Measurements from ENCODE around the gene ZNF385D.

ZNF385D gene

DNA sequence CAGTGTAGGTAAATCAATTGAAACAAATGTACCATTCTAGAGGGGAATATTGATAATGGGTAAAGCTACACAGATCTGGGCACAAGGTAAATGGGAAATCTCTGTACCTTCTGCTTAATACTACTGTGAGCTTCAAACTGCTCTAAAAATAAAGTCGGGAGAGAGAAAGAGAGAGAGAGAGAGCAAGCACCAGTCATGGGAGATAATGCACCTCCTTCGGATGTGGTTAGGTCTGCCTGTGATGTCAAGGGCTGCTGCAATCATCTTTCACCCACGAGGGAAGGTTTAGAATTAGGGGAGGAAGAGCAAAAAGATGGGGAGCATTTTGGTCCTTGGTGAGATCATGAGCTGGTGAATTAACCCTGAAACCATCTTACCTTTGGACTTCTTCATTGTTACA is 219.1 kb downstream of the ZNF385D start:
- POLR2A ChIA-PET, result no interaction called here
- CTCF ChIA-PET, result no interaction called here
- WGBS (ENCODE audit: insufficient coverage), result 100% methylated on average over 2 of the region's 3 CpGs
- peaks cover 0 to 1% (median 0%) of the 10 kb centered on the region in 5 experiments for H3K9me3 ChIP-seq (ENCODE audit: control extremely low read depth in 1 of 5, control insufficient read depth in 4 of 5, insufficient read depth in 2 of 5, low read depth in 1 of 5, low read length in 4 of 5)
- DNase-seq, result no peak
- H3K36me3 ChIP-seq (ENCODE audit: control insufficient read depth in 4 of 4, insufficient read depth in 4 of 4, low read length in 3 of 4), result no peaks in the 10 kb centered on the region
- no peak overlapping the region for H3K27ac ChIP-seq (ENCODE audit: insufficient read depth in 1 of 2, low read depth in 1 of 2, low read length in 2 of 2, poor library complexity in 1 of 2, severe bottlenecking in 2 of 2)
- no peaks in the 10 kb centered on the region for H3K27me3 ChIP-seq (replicated peaks in 2 of 5; ENCODE audit: control insufficient read depth in 4 of 5, insufficient read depth in 5 of 5, low read length in 4 of 5)
- no peak overlapping the region for H3K4me3 ChIP-seq (ENCODE audit: control insufficient read depth in 1 of 7, extremely low read depth in 1 of 7, insufficient read depth in 4 of 7, low read depth in 2 of 7, low read length in 6 of 7)
- no peaks in the 10 kb centered on the region for H3K4me1 ChIP-seq (ENCODE audit: control extremely low read depth in 1 of 4, control insufficient read depth in 4 of 4, insufficient read depth in 4 of 4, low read length in 3 of 4)

DNA sequence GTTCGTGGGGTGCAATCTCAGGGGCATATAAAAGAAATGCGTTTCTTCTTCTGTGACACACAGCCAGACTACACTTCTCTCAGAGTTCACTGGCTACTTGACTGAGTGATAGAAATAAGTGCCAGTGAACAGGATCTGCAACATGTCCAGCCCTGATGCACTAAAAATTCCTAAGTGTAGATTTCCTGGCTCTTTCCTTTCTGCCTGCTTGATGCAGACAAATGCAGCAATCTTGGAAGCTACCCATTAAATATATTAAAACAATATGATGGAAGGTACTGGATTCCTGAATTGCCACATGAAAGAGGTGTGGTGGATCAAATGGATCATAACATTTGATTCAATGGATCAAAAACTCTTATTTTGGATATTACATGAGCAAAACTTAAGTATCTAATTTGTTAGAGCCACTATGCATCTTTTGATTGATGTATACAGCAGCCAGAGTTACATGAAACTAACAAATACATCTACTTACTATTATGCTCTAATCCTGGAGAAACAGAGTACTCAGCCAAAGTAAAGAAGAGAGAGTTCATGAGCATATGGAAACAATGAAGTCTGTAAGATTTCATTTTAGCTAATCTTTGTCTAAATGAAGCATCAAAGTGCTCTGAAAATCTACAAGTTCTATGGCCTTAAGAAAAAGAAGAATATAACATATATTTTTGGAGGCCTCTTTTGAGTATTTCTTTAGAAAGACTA is 222.6 kb downstream of the ZNF385D start:
- Histone ChIP-seq H3K27ac (ENCODE audit: insufficient read depth in 1 of 2, low read depth in 1 of 2, low read length in 2 of 2, poor library complexity in 1 of 2, severe bottlenecking in 2 of 2) (no peak overlapping the region), H3K4me3 (ENCODE audit: control insufficient read depth in 1 of 7, extremely low read depth in 1 of 7, insufficient read depth in 4 of 7, low read depth in 2 of 7, low read length in 6 of 7) (no peak overlapping the region), H3K4me1 (ENCODE audit: control extremely low read depth in 1 of 4, control insufficient read depth in 4 of 4, insufficient read depth in 4 of 4, low read length in 3 of 4) (no peaks in the 10 kb centered on the region), H3K27me3 (replicated peaks in 2 of 5; ENCODE audit: control insufficient read depth in 4 of 5, insufficient read depth in 5 of 5, low read length in 4 of 5) (no peaks in the 10 kb centered on the region), H3K36me3 (ENCODE audit: control insufficient read depth in 4 of 4, insufficient read depth in 4 of 4, low read length in 3 of 4) (no peaks in the 10 kb centered on the region), H3K9me3 (ENCODE audit: control extremely low read depth in 1 of 5, control insufficient read depth in 4 of 5, insufficient read depth in 2 of 5, low read depth in 1 of 5, low read length in 4 of 5) (no peaks in the 10 kb centered on the region)
- no peak for DNase-seq
- WGBS (ENCODE audit: insufficient coverage), result 100% methylated on average over 2 of the region's 2 CpGs
- ChIA-PET CTCF (no interaction called here), POLR2A (no interaction called here)

DNA sequence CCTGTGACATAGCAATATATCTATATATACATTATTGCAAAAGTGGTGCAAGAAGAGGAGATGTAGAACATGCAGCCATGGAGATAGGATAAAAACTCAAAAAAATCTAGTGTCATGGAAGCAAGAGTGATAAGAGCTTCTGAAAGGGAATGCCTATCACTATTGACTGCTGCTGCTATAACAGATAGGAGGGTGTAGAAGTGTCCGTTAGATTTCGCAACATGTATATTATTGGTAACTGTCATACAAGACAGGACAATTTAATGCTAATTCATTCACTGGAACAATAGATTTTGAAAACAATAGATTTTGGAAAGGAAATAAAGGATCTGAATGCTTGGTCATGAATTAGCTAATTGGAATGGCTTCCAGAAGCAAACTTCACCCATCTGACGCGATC is 224.5 kb downstream of the ZNF385D start:
- CTCF ChIA-PET, result no interaction called here
- no CpG with 5 or more reads among the region's 4 CpGs for WGBS (ENCODE audit: insufficient coverage)
- H3K4me3 ChIP-seq (ENCODE audit: control insufficient read depth in 1 of 7, extremely low read depth in 1 of 7, insufficient read depth in 4 of 7, low read depth in 2 of 7, low read length in 6 of 7), result no peak overlapping the region

DNA sequence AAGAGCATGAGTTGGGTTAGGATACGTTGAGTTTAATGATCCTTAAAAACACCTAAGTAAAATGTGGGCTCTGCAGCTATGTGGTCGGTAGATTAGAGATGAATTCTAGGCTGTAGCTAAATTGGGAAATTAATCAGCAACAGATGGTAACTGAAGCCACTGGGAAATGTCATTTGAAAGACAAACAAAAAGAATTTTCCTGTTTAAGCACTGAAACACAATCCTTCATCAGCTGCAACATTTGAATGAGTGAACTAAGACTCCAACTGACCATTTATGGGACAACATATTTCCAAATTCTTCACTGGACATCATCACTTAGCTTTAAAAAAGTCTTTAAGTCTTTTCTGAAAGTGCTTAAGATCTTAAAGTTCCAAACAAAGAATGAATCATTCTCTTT is 226.9 kb downstream of the ZNF385D start:
- CTCF ChIA-PET, result no interaction called here
- POLR2A ChIA-PET, result no interaction called here

More for the DNA sequence above, 224.5 kb downstream of the ZNF385D start:
- Histone ChIP-seq H3K9me3 (ENCODE audit: control extremely low read depth in 1 of 5, control insufficient read depth in 4 of 5, insufficient read depth in 2 of 5, low read depth in 1 of 5, low read length in 4 of 5) (no peaks in the 10 kb centered on the region), H3K36me3 (ENCODE audit: control insufficient read depth in 4 of 4, insufficient read depth in 4 of 4, low read length in 3 of 4) (no peaks in the 10 kb centered on the region), H3K27ac (ENCODE audit: insufficient read depth in 1 of 2, low read depth in 1 of 2, low read length in 2 of 2, poor library complexity in 1 of 2, severe bottlenecking in 2 of 2) (no peak overlapping the region), H3K4me1 (ENCODE audit: control extremely low read depth in 1 of 4, control insufficient read depth in 4 of 4, insufficient read depth in 4 of 4, low read length in 3 of 4) (no peaks in the 10 kb centered on the region), H3K27me3 (replicated peaks in 2 of 5; ENCODE audit: control insufficient read depth in 4 of 5, insufficient read depth in 5 of 5, low read length in 4 of 5) (no peaks in the 10 kb centered on the region)
- no peak for DNase-seq
- POLR2A ChIA-PET, result no interaction called here

DNA sequence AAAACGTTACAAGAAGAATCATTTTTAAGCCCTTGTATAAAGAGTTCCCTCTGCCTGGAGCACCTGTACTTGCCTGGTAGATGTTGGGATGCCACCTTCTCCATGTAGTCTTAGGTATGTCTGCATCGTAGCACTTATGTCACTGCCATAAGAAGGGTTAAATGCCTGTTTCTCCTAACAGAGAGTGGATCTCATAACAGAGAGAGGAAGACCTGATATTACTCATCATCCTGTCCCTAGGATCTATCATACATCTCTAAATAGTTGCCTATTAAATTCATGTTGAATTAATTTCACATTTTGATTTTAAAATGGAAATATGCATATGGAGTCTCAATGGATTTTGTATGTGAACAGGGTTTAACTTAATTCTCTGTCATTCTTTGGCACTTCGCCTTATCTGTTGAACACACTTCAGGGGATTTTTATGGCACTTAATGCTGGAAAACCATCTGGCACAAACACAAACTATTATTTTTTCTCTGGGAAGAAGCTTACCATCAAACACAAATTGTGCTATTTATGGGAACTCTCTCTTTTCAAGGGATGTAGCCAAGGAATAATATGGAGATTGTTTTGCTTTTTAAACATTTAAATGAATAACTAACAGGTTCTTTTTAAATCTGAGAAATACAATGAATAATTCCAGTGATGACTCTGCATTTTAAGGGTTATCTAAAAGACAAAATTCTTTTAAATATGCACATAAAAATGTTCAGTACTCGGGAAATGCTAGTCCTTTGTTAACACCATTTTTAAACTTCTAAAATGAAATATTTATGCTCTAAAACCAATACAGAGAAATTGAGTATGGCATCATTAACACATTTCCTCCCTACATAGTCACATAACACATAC is 230.7 kb downstream of the ZNF385D start:
- no peak for DNase-seq
- CTCF ChIA-PET, result interaction anchor here (1.1 kb wide), 1 partner anchor 16 kb away, joined by 3 read pairs; no protein-coding TSS in a partner anchor
- Histone ChIP-seq H3K9me3 (ENCODE audit: control extremely low read depth in 1 of 5, control insufficient read depth in 4 of 5, insufficient read depth in 2 of 5, low read depth in 1 of 5, low read length in 4 of 5) (no peaks in the 10 kb centered on the region), H3K36me3 (ENCODE audit: control insufficient read depth in 4 of 4, insufficient read depth in 4 of 4, low read length in 3 of 4) (no peaks in the 10 kb centered on the region), H3K4me1 (ENCODE audit: control extremely low read depth in 1 of 4, control insufficient read depth in 4 of 4, insufficient read depth in 4 of 4, low read length in 3 of 4) (no peaks in the 10 kb centered on the region), H3K27me3 (replicated peaks in 2 of 5; ENCODE audit: control insufficient read depth in 4 of 5, insufficient read depth in 5 of 5, low read length in 4 of 5) (no peaks in the 10 kb centered on the region), H3K4me3 (ENCODE audit: control insufficient read depth in 1 of 7, extremely low read depth in 1 of 7, insufficient read depth in 4 of 7, low read depth in 2 of 7, low read length in 6 of 7) (no peak overlapping the region), H3K27ac (ENCODE audit: insufficient read depth in 1 of 2, low read depth in 1 of 2, low read length in 2 of 2, poor library complexity in 1 of 2, severe bottlenecking in 2 of 2) (no peak overlapping the region)
- POLR2A ChIA-PET, result no interaction called here
- WGBS (ENCODE audit: insufficient coverage), result no CpG with 5 or more reads among the region's 4 CpGs

More for the DNA sequence above, 226.9 kb downstream of the ZNF385D start:
- WGBS (ENCODE audit: insufficient coverage), result 100% methylated on average over 2 of the region's 2 CpGs
- H3K9me3 ChIP-seq (ENCODE audit: control extremely low read depth in 1 of 5, control insufficient read depth in 4 of 5, insufficient read depth in 2 of 5, low read depth in 1 of 5, low read length in 4 of 5), result no peaks in the 10 kb centered on the region
- H3K4me1 ChIP-seq (ENCODE audit: control extremely low read depth in 1 of 4, control insufficient read depth in 4 of 4, insufficient read depth in 4 of 4, low read length in 3 of 4), result no peaks in the 10 kb centered on the region
- no peak for DNase-seq
- H3K27ac ChIP-seq (ENCODE audit: insufficient read depth in 1 of 2, low read depth in 1 of 2, low read length in 2 of 2, poor library complexity in 1 of 2, severe bottlenecking in 2 of 2), result no peak overlapping the region
- no peaks in the 10 kb centered on the region for H3K36me3 ChIP-seq (ENCODE audit: control insufficient read depth in 4 of 4, insufficient read depth in 4 of 4, low read length in 3 of 4)
- no peak overlapping the region for H3K4me3 ChIP-seq (ENCODE audit: control insufficient read depth in 1 of 7, extremely low read depth in 1 of 7, insufficient read depth in 4 of 7, low read depth in 2 of 7, low read length in 6 of 7)
- H3K27me3 ChIP-seq (replicated peaks in 2 of 5; ENCODE audit: control insufficient read depth in 4 of 5, insufficient read depth in 5 of 5, low read length in 4 of 5), result no peaks in the 10 kb centered on the region

DNA sequence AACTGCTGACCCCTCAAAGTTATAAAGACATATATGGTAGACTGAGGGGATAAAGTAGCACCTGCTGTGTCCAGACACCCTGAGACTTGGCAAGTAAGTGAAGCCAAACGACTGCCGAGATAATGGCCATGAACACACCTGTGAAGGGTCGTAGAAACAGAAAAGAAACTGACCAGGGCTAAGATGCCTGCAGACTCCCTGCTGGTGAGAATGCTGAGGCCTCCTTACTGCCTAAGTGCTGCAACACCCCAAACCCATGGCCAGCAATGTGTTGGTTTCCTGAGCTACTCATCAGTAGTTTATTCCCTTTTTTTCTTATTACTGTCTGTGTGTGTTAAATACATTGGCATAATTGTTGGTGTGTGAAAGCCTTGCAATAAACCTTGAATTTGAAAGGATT is 233.8 kb downstream of the ZNF385D start:
- H3K36me3 ChIP-seq (ENCODE audit: control insufficient read depth in 4 of 4, insufficient read depth in 4 of 4, low read length in 3 of 4), result no peaks in the 10 kb centered on the region
- no peaks in the 10 kb centered on the region for H3K4me1 ChIP-seq (ENCODE audit: control extremely low read depth in 1 of 4, control insufficient read depth in 4 of 4, insufficient read depth in 4 of 4, low read length in 3 of 4)
- DNase-seq, result no peak
- POLR2A ChIA-PET, result no interaction called here
- CTCF ChIA-PET, result no interaction called here
- 95% methylated on average over 3 of the region's 3 CpGs for WGBS (ENCODE audit: insufficient coverage)
- H3K9me3 ChIP-seq (ENCODE audit: control extremely low read depth in 1 of 5, control insufficient read depth in 4 of 5, insufficient read depth in 2 of 5, low read depth in 1 of 5, low read length in 4 of 5), result no peaks in the 10 kb centered on the region
- no peak overlapping the region for H3K27ac ChIP-seq (ENCODE audit: insufficient read depth in 1 of 2, low read depth in 1 of 2, low read length in 2 of 2, poor library complexity in 1 of 2, severe bottlenecking in 2 of 2)
- H3K27me3 ChIP-seq (replicated peaks in 2 of 5; ENCODE audit: control insufficient read depth in 4 of 5, insufficient read depth in 5 of 5, low read length in 4 of 5), result no peaks in the 10 kb centered on the region
- H3K4me3 ChIP-seq (ENCODE audit: control insufficient read depth in 1 of 7, extremely low read depth in 1 of 7, insufficient read depth in 4 of 7, low read depth in 2 of 7, low read length in 6 of 7), result no peak overlapping the region

DNA sequence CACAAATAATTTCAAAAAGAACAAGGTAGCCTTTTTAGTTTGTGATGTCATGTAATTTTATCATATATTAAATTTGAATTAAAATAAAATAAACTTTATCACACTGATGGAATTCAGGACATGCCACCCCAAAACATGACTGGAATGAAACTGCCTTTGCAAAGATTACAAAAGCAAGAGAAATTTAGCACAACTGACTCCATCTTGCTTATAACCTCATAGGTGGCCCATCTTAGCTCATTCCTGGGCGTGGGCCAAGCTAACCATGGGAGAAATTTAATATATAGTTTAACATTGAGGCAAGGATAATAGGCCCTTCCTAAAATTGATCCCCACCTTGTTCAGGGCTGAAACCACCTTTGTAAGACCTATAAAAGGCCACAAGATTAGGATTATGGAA is 235.6 kb downstream of the ZNF385D start:
- H3K36me3 ChIP-seq (ENCODE audit: control insufficient read depth in 4 of 4, insufficient read depth in 4 of 4, low read length in 3 of 4), result no peaks in the 10 kb centered on the region
- ChIA-PET CTCF (no interaction called here), POLR2A (no interaction called here)
- H3K4me3 ChIP-seq (ENCODE audit: control insufficient read depth in 1 of 7, extremely low read depth in 1 of 7, insufficient read depth in 4 of 7, low read depth in 2 of 7, low read length in 6 of 7), result no peak overlapping the region
- no peaks in the 10 kb centered on the region for H3K4me1 ChIP-seq (ENCODE audit: control extremely low read depth in 1 of 4, control insufficient read depth in 4 of 4, insufficient read depth in 4 of 4, low read length in 3 of 4)
- DNase-seq, result no peak
- no peaks in the 10 kb centered on the region for H3K9me3 ChIP-seq (ENCODE audit: control extremely low read depth in 1 of 5, control insufficient read depth in 4 of 5, insufficient read depth in 2 of 5, low read depth in 1 of 5, low read length in 4 of 5)
- H3K27ac ChIP-seq (ENCODE audit: insufficient read depth in 1 of 2, low read depth in 1 of 2, low read length in 2 of 2, poor library complexity in 1 of 2, severe bottlenecking in 2 of 2), result no peak overlapping the region
- WGBS (ENCODE audit: insufficient coverage), result no CpG with 5 or more reads among the region's 1 CpG
- no peaks in the 10 kb centered on the region for H3K27me3 ChIP-seq (replicated peaks in 2 of 5; ENCODE audit: control insufficient read depth in 4 of 5, insufficient read depth in 5 of 5, low read length in 4 of 5)

All from common myeloid progenitor, CD34-positive (primary cell).